Adrenal gland (tissue), 5 donors: ENCODE measurements around the gene LYSMD4.

ENCODE experiments used
- POLR2A ChIP-seq, 2 donors: fragments of 450-650 bp; IDR thresholded peaks; one replicate each; pipeline ENCODE4 v1.6.1; 2017; ENCODE audit warnings: antibody characterized with exemption in 2 of 2, mild to moderate bottlenecking in 2 of 2, moderate library complexity in 1 of 2
- TF ChIP-seq, protein P1 (sequence below), 6 experiments: fragments of 450-650 bp in 4 of 6; fragments of 200-600 bp in 2 of 6; sonication (generic) in 1 of 6; IDR thresholded peaks; 1 replicate in 5 of 6; 2 replicates in 1 of 6; pipeline versions ENCODE4 v1.5.1 to v1.8.0; 2016 to 2021; ENCODE audit warnings: antibody characterized with exemption in 6 of 6, mild to moderate bottlenecking in 2 of 6, moderate library complexity in 1 of 6
- donor health status: DM: no; HTN: no; CAD: no.

DNA sequence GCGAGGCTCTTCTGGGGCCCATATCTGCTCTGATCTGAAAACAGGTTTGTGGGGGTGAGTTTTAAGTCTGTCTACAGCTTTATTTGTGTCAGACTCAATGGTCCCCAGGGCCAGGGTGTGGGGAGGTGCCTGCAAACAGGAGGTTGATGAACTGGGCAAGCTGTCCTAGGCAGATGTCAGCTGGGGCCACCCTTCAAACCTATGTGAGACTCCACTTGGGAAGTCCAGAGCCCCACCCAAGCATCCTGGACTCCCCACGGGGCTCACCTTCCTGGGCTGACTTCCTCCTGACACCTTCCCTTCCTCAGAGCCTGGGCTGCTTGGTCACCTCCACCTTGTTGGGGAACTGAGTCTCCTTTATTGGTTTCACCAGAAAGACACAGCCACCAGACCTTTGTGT is 8.6 kb upstream of the LYSMD4 start:
- TF ChIP-seq POLR2A (IDR thresholded peaks at IDR 0.05) = no peak
- TF ChIP-seq, protein P1, sequence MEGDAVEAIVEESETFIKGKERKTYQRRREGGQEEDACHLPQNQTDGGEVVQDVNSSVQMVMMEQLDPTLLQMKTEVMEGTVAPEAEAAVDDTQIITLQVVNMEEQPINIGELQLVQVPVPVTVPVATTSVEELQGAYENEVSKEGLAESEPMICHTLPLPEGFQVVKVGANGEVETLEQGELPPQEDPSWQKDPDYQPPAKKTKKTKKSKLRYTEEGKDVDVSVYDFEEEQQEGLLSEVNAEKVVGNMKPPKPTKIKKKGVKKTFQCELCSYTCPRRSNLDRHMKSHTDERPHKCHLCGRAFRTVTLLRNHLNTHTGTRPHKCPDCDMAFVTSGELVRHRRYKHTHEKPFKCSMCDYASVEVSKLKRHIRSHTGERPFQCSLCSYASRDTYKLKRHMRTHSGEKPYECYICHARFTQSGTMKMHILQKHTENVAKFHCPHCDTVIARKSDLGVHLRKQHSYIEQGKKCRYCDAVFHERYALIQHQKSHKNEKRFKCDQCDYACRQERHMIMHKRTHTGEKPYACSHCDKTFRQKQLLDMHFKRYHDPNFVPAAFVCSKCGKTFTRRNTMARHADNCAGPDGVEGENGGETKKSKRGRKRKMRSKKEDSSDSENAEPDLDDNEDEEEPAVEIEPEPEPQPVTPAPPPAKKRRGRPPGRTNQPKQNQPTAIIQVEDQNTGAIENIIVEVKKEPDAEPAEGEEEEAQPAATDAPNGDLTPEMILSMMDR (IDR thresholded peaks at IDR 0.05) = no peak
